HepG2 (cell line): ENCODE measurements around the gene GPR62.

ENCODE experiments used
- GATA4 ChIP-seq: sonication (generic); IDR thresholded peaks from 2 replicates; pipeline ENCODE4 v1.6.1; 2016; ENCODE audit warnings: antibody characterized with exemption, low read depth, borderline replicate concordance
- MXD4 ChIP-seq: IDR thresholded peaks from 2 replicates; pipeline ENCODE4 v1.6.1; 2016; ENCODE audit warnings: mild to moderate bottlenecking, missing biosample characterization, missing genetic modification reagents
- TF ChIP-seq, protein P1 (sequence below): sonication (generic); formaldehyde crosslinking; IDR thresholded peaks from 2 replicates; pipeline ENCODE4 v1.5.0; 2020; ENCODE audit warnings: mild to moderate bottlenecking, missing genetic modification reagents, moderate library complexity

DNA sequence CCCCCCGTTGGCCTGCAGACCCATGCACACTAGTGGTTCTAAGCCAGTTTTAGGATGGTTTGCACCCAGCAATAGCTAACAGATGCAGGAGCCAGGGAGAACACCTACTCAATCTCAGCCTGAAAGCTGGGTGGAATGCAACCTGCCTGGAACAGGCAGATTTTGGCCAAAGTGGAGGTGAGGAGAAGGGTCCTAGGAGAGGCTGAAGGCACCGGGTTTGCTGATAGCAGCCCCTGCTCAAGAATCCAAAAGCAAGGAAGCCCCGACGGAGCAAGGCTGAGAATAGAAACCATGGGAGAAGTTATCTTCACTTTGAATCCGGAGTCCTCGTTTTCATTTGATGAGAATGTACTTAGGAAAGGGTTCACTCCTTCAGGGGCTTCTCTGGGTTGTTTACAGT, 23.4 kb upstream of the GPR62 start:
- TF ChIP-seq, protein P1, sequence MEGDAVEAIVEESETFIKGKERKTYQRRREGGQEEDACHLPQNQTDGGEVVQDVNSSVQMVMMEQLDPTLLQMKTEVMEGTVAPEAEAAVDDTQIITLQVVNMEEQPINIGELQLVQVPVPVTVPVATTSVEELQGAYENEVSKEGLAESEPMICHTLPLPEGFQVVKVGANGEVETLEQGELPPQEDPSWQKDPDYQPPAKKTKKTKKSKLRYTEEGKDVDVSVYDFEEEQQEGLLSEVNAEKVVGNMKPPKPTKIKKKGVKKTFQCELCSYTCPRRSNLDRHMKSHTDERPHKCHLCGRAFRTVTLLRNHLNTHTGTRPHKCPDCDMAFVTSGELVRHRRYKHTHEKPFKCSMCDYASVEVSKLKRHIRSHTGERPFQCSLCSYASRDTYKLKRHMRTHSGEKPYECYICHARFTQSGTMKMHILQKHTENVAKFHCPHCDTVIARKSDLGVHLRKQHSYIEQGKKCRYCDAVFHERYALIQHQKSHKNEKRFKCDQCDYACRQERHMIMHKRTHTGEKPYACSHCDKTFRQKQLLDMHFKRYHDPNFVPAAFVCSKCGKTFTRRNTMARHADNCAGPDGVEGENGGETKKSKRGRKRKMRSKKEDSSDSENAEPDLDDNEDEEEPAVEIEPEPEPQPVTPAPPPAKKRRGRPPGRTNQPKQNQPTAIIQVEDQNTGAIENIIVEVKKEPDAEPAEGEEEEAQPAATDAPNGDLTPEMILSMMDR (CRISPR knock-in tag), result no peak
- TF ChIP-seq MXD4 (CRISPR knock-in tag) (no peak), GATA4 (no peak)
